ENCODE data around the gene LRRC75B. TPM values are rescaled to one million over a fixed set of nuclear protein-coding genes. Genes with fewer than 3 reads are reported as not detected.

Gene LRRC75B
- total RNA-seq, 4 donors from 2014 or later = 4.0 to 20.4 (median 7.8) TPM

DNA sequence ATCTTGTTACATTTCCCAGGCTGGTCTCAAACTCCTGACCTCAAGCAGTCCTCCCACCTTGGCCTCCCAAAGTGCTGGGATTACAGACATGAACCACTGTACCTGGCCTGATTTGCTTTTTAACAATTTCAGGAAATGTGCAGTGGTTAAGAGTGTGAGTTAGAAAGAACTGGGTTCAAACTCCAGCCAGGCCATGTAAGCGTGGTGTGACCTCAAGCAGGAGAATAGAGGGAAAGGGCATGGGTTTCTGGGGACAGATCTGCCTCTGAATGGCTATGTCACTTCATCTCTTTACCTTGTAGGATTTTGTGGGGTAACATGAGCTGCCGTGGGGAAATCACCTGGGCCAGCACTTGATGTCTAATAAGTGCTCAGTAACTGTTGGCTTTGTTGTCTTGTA, 27.8 kb downstream of the LRRC75B start:
- Histone ChIP-seq H3K36me3 (peaks cover 6 to 90% (median 27%) of the 10 kb centered on the region in 3 donors), H3K9me3 (no peaks in the 10 kb centered on the region), H3K4me3 (no peak overlapping the region), H3K4me1 (peaks cover 0 to 50% (median 13%) of the 10 kb centered on the region in 3 donors), H3K27me3 (no peaks in the 10 kb centered on the region), H3K27ac (peak overlapping the region in 1 of 4 donors; percentile 18)
- WGBS, 2 donors = 80 to 92% methylated on average over 2 of the region's 2 CpGs
- intact Hi-C loops (cut with DNase I) = no loop called here
- DNase-seq = no peak
- TF ChIP-seq POLR2A (IDR thresholded peaks at IDR 0.05) = no peak
- TF ChIP-seq, protein P1, sequence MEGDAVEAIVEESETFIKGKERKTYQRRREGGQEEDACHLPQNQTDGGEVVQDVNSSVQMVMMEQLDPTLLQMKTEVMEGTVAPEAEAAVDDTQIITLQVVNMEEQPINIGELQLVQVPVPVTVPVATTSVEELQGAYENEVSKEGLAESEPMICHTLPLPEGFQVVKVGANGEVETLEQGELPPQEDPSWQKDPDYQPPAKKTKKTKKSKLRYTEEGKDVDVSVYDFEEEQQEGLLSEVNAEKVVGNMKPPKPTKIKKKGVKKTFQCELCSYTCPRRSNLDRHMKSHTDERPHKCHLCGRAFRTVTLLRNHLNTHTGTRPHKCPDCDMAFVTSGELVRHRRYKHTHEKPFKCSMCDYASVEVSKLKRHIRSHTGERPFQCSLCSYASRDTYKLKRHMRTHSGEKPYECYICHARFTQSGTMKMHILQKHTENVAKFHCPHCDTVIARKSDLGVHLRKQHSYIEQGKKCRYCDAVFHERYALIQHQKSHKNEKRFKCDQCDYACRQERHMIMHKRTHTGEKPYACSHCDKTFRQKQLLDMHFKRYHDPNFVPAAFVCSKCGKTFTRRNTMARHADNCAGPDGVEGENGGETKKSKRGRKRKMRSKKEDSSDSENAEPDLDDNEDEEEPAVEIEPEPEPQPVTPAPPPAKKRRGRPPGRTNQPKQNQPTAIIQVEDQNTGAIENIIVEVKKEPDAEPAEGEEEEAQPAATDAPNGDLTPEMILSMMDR (IDR thresholded peaks at IDR 0.05) = no peak

DNA sequence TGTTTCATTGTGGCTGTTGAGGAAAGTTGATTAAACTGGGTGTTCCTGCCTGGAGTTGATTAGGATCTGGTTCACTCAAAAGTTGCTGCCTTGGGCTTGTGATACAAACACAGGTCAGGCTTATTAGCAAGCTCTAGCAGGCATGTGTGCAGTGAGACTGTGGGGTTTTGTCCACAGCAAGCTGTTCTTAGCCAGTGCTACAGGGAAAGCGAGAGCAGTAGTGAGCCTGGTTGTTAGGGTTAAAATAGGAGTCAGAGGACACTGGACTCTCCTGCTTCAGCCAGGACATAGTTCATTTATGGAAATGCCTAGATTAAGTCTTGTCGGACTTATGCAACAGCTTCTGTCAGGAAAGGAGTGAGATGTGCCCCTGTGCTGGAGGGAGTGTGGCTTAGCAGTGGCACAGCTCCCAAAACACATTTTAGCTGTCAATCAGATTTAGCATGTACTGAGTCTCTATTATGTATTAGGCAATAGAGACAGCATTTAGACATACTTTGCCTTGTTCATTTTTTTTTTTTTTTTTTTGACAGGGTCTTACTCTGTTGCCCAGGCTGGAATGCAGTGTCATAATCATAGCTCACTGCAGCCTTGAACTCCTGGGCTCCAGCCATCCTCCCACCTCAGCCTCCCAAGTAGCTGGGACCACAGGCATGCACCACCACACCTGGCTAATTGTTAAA, 28.4 kb downstream of the LRRC75B start:
- H3K27ac ChIP-seq = peak overlapping the region in 3 of 4 donors; percentile 45 to 63 (median 47)
- 44 to 58% methylated on average over 2 of the region's 2 CpGs for WGBS, 2 donors

DNA sequence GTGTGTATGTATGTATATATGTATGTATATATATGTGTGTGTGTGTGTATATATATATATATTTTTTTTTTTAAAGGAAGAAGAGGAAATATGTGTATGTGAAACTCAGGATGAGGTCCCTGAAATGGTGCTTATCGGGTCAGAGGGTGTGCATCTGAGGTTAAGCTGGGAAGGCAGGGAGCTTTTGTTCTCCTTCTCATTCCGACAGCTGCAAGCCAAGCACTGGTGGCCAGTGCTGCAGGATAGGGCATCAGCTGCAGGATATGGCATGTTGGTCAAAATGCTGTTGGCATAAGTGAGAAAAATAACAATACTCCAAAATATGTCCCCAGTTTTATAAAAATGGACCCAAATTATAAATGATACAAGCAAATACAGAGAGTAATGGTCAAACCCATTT, 29.6 kb downstream of the LRRC75B start:
- Histone ChIP-seq H3K4me1 (peaks cover 0 to 64% (median 13%) of the 10 kb centered on the region in 3 donors), H3K36me3 (peaks cover 0 to 90% (median 16%) of the 10 kb centered on the region in 3 donors), H3K27ac (no peak overlapping the region), H3K27me3 (no peaks in the 10 kb centered on the region), H3K4me3 (no peak overlapping the region), H3K9me3 (no peaks in the 10 kb centered on the region)
- intact Hi-C loops (cut with DNase I) = no loop called here
- TF ChIP-seq POLR2A (IDR thresholded peaks at IDR 0.05) = no peak
- TF ChIP-seq, protein P1 (IDR thresholded peaks at IDR 0.05) = no peak
- no peak for DNase-seq
- WGBS, 2 donors = 82 to 86% methylated on average over 2 of the region's 2 CpGs

More for the DNA sequence above, 28.4 kb downstream of the LRRC75B start:
- H3K27me3 ChIP-seq = no peaks in the 10 kb centered on the region
- TF ChIP-seq, protein P1 (IDR thresholded peaks at IDR 0.05) = no peak
- TF ChIP-seq POLR2A (IDR thresholded peaks at IDR 0.05) = no peak
- DNase-seq = no peak
- H3K9me3 ChIP-seq = no peaks in the 10 kb centered on the region
- H3K4me1 ChIP-seq = peaks cover 0 to 52% (median 13%) of the 10 kb centered on the region in 3 donors
- peaks cover 2 to 90% (median 24%) of the 10 kb centered on the region in 3 donors for H3K36me3 ChIP-seq
- H3K4me3 ChIP-seq = no peak overlapping the region
- intact Hi-C loops (cut with DNase I) = no loop called here

DNA sequence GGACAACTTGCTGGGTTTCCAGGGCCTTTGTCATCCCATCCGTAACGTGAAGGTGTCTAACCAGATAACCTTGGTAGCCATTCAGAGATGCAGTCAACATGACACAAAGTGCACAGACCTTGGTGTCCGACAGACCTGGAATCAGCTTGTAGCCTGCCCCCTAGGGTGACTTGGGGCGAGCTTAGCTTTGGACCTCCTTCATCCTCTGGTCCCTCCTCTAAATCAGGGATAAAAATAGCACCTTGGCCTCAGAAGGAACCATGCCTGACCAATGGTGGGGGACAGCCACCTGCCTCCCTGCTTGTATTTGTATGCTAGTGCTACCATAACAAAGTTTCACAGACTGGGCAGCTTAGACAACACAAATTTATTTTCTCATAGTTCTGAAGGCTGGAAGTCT, 33.4 kb downstream of the LRRC75B start:
- H3K27ac ChIP-seq = no peak overlapping the region
- no peaks in the 10 kb centered on the region for H3K27me3 ChIP-seq
- DNase-seq = no peak
- no peak overlapping the region for H3K4me3 ChIP-seq
- peaks cover 13 to 59% (median 24%) of the 10 kb centered on the region in 3 donors for H3K4me1 ChIP-seq
- WGBS, 2 donors = 63 to 73% methylated on average over 3 to 4 of the region's 4 CpGs
- H3K9me3 ChIP-seq = no peaks in the 10 kb centered on the region
- TF ChIP-seq, protein P1 (IDR thresholded peaks at IDR 0.05) = no peak
- no peak for TF ChIP-seq POLR2A (IDR thresholded peaks at IDR 0.05)
- H3K36me3 ChIP-seq = peaks cover 0 to 67% (median 8%) of the 10 kb centered on the region in 3 donors
- intact Hi-C loops (cut with DNase I) = no loop called here

DNA sequence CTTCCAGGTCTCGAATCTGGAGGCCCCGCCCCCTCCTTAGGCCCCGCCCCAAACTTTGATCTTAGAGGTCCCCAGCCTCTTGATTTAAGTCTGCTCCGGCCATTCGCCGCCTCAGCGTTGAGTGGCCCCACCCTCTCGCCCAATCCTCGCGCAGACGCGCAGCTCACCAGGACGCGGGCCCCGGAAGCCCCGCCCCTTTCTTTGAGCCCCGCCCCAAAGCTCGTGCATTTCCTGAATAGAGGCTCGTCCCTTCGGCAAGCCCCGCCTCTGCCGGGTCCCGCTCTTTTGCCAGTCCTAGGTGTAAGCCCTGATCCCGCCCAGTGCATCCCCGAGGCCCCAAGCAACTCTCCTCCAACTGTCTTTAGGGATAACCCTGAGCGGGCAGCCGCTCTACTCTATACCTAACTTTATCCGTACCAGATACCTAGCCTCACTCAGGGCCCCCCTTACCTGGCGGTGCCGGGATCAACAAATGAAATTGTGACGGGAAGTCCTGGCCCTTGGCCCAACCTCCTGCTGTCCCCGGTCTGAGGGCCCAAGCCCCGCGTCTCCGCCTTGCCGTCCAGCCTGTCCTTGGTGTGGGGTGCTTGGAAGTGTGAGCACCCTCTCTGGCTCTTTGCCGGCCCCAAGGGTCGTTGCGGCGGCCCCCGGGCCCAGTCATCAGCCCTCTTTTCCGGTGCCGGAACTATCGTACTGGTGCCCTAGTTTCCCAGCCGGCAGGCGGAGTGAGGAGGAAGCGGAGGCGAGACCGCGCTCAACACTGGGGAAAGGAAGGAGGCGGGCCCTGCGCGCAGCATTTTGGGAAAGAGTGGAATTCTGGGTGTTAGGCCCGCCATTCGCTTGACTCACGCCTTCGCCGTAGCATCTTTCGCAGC, 37.5 kb downstream of the LRRC75B start, which contains the start of gene SNRPD3:
SNRPD3 (plus strand) TSS at position 835 of the 875 bp plus-strand sequence. CDS start 1,676 bp downstream, outside the sequence.
- WGBS, 2 donors = 1 to 3% methylated on average over 20 to 28 of the region's 59 CpGs
- TF ChIP-seq, protein P1 (IDR thresholded peaks at IDR 0.05) = peak in 5 of 6 experiments; percentile 21 to 52 (median 42)
- TF ChIP-seq POLR2A (IDR thresholded peaks at IDR 0.05) = peak in 2 of 4 donors; percentile 12 to 47
- H3K27me3 ChIP-seq = no peaks in the 10 kb centered on the region
- H3K27ac ChIP-seq = peak within 1 kb of the TSS; percentile 96 to 100 (median 98)
- peaks cover 0 to 46% (median 0%) of the 10 kb centered on the region in 3 donors for H3K36me3 ChIP-seq
- H3K4me1 ChIP-seq = peaks cover 21 to 74% (median 33%) of the 10 kb centered on the region in 3 donors
- H3K4me3 ChIP-seq = peak within 1 kb of the TSS; percentile 81 to 95 (median 88)
- no peaks in the 10 kb centered on the region for H3K9me3 ChIP-seq
- intact Hi-C loops (cut with DNase I) = no loop called here
- DNase-seq = peak; percentile 96

Data from esophagus squamous epithelium (tissue), 5 donors.